AG09309 (cell line): ENCODE results near the gene AP2A2.

Experiments used
- DNase-seq: peaks from one replicate; pipeline ENCODE4 v3.0.0-alpha.2; 2010; ENCODE audit warnings: low read depth
- H3K4me3 ChIP-seq: 2 replicates; pipeline ENCODE4 v1.5.1; 2011; ENCODE audit warnings: mild to moderate bottlenecking, low read depth, low read length, moderate library complexity; ENCODE audit not compliant: control insufficient read depth
- TF ChIP-seq, protein P1 (sequence below): IDR thresholded peaks from 2 replicates; pipeline ENCODE4 v1.5.1; 2011; ENCODE audit warnings: mild to moderate bottlenecking, low read depth, low read length, inconsistent platforms; ENCODE audit not compliant: insufficient read depth, control insufficient read depth; ENCODE audit errors: missing control alignments

Gene AP2A2

DNA sequence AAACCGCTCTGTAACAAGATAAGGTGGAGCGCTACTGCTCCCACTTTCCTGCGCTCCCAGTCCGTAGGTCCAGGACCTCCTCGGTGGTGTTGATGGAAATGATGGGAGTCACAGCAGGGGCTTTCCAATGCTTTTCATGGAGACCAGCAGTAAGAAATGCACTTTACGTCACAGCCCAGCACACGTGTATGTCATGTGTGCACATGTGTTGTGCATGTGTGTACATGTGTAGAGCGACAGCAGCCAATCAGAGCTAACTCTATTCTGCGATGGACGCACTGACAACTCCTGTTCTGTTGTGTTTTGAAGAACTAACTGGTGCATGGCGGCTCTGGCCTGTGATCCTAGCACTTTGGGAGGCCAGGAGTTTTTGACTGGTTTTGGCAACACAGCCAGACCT, 16.3 kb upstream of the AP2A2 start:
- H3K4me3 ChIP-seq = no peak overlapping the region; the same call in 1 of the 2 replicates
- no peak for DNase-seq
- TF ChIP-seq, protein P1, sequence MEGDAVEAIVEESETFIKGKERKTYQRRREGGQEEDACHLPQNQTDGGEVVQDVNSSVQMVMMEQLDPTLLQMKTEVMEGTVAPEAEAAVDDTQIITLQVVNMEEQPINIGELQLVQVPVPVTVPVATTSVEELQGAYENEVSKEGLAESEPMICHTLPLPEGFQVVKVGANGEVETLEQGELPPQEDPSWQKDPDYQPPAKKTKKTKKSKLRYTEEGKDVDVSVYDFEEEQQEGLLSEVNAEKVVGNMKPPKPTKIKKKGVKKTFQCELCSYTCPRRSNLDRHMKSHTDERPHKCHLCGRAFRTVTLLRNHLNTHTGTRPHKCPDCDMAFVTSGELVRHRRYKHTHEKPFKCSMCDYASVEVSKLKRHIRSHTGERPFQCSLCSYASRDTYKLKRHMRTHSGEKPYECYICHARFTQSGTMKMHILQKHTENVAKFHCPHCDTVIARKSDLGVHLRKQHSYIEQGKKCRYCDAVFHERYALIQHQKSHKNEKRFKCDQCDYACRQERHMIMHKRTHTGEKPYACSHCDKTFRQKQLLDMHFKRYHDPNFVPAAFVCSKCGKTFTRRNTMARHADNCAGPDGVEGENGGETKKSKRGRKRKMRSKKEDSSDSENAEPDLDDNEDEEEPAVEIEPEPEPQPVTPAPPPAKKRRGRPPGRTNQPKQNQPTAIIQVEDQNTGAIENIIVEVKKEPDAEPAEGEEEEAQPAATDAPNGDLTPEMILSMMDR = no peak

DNA sequence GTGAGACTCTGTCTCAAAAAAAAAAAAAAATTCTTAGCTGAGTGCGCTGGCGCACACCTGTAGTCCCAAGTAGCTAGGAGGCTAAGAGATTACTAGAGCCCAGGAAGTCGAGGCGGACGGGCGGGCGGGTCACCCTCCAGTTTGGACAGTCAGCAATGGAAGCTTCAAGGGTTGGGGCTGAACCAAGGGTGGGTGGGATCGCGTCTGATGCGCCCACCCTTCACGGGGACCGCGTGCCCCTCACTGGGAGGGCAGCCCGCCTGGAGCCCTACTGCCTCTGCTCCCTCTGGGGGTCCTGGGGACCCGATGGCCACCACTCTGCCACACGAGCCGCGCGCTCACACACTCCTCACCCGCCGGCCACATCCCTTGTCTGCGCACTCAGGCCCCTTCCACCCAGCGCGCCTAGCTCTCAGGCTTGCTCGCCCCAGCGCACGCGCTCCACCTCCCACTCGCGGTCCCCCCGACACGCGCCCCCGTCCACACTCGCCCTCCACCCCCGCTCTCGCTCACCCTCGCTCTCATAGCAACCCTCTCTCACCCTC, 15.6 kb upstream of the AP2A2 start:
- no peak for DNase-seq
- TF ChIP-seq, protein P1 = no peak

DNA sequence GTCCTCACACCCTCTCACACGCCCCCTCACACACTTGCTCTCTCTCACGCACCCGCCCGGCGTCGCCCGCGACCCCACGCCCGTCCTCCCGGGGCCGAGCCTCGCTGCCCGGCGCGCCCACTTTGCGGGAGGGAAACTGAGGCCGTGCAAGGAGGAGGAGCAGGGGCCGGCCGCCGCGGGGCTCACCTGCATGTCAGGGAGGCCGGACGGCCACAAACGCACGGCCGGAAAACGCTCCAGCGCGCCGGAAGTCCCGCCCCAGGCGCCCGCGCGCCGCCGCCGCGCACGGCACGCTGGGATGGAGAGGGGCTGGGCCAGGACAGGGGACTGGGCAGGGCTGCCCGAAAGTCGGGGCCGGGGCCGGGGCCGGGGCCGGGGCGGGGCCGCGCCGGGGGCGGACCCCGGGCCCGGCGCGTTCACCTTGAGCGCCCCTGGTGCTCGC, 15.1 kb upstream of the AP2A2 start, which contains the start of gene CHID1:
TSS of gene CHID1 (minus strand) at position 222 of the 442 bp plus-strand sequence. CDS start 5,994 bp downstream, outside the sequence.
- TF ChIP-seq, protein P1 = no peak
- no peak for DNase-seq
- H3K4me3 ChIP-seq = peak within 1 kb of the TSS; percentile 96

More for the DNA sequence above, 15.6 kb upstream of the AP2A2 start:
- H3K4me3 ChIP-seq = peak overlapping the region; percentile 96

DNA sequence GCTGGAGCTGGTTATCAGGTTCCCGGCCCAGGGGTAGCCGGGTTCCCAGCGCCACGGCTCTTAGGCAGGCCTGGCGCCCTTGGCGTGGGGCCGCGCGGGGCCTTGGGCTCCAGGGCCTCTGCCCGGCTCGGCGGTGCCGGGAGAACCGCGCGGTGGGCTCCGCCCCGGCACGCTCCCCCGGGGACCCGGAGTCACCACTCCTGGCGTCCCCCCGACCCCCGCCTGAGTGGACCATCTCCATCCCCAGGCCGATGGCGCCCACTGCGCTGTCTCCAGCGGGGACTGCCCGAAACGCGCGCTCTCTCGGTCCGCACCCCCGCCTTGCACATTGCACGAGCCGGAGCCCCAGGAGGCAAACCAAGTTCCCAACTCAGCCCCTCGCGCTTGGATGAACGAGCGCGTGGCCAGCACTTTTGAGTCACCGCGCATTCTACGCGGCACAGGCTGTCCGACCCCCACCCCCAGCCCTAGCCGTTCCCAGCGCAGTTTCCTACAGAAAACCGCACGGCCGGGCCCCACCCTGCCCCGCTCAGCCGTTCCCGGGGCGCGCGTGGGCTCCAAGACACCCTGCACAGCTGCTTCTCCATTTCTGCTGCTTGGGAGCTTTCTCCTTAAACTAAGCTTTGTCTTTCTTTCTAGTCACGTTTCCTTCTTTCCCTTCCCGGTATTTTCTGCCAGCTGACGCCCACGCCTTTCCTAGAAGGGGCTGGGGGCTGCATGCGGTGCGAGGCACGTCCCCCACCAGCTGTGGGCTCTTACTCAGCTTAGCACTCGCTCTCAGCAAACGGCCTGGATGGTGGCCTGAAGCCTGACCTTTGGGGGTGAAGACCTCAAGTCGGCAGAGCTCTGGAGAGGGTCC, 14.4 kb upstream of the AP2A2 start:
- DNase-seq = no peak

DNA sequence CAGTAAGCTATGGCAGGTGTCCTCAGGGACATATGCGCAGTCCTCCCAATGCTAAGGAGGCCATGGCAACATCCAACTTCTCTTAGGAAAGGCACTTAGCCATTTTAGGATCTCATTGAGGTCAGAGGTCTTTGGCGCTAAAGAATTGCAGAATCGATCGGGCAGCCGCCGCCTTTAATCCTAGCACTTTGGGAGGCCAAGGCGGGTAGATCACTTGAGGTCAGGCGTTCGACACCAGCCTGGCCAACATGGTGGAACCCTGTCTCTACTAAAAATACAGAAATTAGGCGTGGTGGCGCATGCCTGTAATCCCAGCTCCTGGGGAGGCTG, 13.8 kb upstream of the AP2A2 start:
- TF ChIP-seq, protein P1 = no peak
- DNase-seq = no peak
- H3K4me3 ChIP-seq = no peak overlapping the region

More for the DNA sequence above, 14.4 kb upstream of the AP2A2 start:
- TF ChIP-seq, protein P1 = no peak
- peak overlapping the region; percentile 96 for H3K4me3 ChIP-seq

DNA sequence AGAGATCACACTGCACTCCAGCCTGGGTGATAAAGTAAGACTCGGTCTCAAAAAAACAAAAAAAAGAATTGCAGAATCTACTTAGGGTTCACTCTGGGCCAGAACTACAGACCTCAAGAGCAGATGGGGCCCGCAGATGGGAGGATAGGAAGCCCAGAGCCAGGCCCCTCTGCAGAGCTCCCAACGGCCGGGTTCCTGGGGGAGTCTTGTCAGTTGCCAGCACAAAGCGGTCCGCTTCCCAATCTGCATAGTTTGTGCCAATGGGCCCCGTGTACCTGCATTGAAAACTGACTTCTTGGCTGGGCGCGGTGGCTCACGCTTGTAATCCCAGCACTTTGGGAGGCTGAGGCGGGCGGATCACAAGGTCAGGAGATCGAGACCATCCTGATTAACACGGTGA, 13.4 kb upstream of the AP2A2 start:
- no peak overlapping the region for H3K4me3 ChIP-seq
- no peak for DNase-seq
- TF ChIP-seq, protein P1 = no peak
